Stimulated activated CD4-positive, alpha-beta T cell treated with anti-CD3 and anti-CD28 coated beads, Interleukin-15, amount 100 ng/mL, for 1 hour (primary cell): ENCODE measurements around the gene TMX1.

ENCODE experiments used
- DNase-seq, 2 donors: peaks; one replicate each; pipeline ENCODE4 v3.0.0-alpha.2; 2020; ENCODE audit warnings: low read depth in 1 of 2, low spot score in 1 of 2

The TMX1 gene

GRCh38 chr14:51242545-51243490 is 2.8 kb downstream of the TMX1 start:
- no peak for DNase-seq

- DNase-seq = no peak
These were observed 4.5 kb downstream of the TMX1 start for GRCh38 chr14:51244591-51244990.

- DNase-seq = no peak
These were observed 6.0 kb downstream of the TMX1 start for GRCh38 chr14:51246032-51246431.

- no peak for DNase-seq
These were observed 8.3 kb downstream of the TMX1 start for GRCh38 chr14:51248016-51248987.

GRCh38 chr14:51251486-51251885 is 11.4 kb downstream of the TMX1 start:
- no peak for DNase-seq

- DNase-seq = no peak
These were observed 13.8 kb downstream of the TMX1 start for GRCh38 chr14:51253880-51254279.

- no peak for DNase-seq
These were observed 18.2 kb downstream of the TMX1 start for GRCh38 chr14:51258280-51258679.

GRCh38 chr14:51258788-51259187 is 18.7 kb downstream of the TMX1 start:
- no peak for DNase-seq

- no peak for DNase-seq
These were observed 20.2 kb downstream of the TMX1 start for GRCh38 chr14:51260225-51260624.

- no peak for DNase-seq
These were observed 21.1 kb downstream of the TMX1 start for GRCh38 chr14:51261151-51261550.

GRCh38 chr14:51262868-51263267 is 22.8 kb downstream of the TMX1 start:
- DNase-seq = no peak

- DNase-seq = no peak
These were observed 29.6 kb downstream of the TMX1 start for GRCh38 chr14:51269634-51270033.

- no peak for DNase-seq
These were observed 36.6 kb downstream of the TMX1 start for GRCh38 chr14:51276605-51277004.

GRCh38 chr14:51277753-51278415 is 37.8 kb downstream of the TMX1 start:
- DNase-seq = no peak

GRCh38 chr14:51282517-51282916 is 42.5 kb downstream of the TMX1 start:
- DNase-seq = no peak

GRCh38 chr14:51283402-51284085 is 43.5 kb downstream of the TMX1 start:
- no peak for DNase-seq

- no peak for DNase-seq
These were observed 44.2 kb downstream of the TMX1 start for GRCh38 chr14:51284241-51284640.

GRCh38 chr14:51285120-51285519 is 45.1 kb downstream of the TMX1 start:
- DNase-seq = no peak

GRCh38 chr14:51289169-51289568 is 49.1 kb downstream of the TMX1 start:
- DNase-seq = no peak

- no peak for DNase-seq
These were observed 50.1 kb downstream of the TMX1 start for GRCh38 chr14:51290132-51290531.

- no peak for DNase-seq
These were observed 51.0 kb downstream of the TMX1 start for GRCh38 chr14:51291016-51291415.
